Tibial nerve (tissue), 4 donors: ENCODE data around the gene LRRC75A. TPM values are rescaled to one million over a fixed set of nuclear protein-coding genes. Genes with fewer than 3 reads are reported as not detected.

Source experiments
- DNase-seq, 2 donors: peaks; one replicate each; pipeline ENCODE4 v3.0.0-alpha.2; 2019; ENCODE audit warnings: low spot score in 2 of 2
- H3K27ac ChIP-seq, 4 donors: fragments of 200-600 bp; sonication (generic) in 3 of 4; one replicate each; pipeline ENCODE4 v1.5.1; 2017 to 2019; ENCODE audit warnings: mild to moderate bottlenecking in 1 of 4
- H3K27me3 ChIP-seq, 2 donors: fragments of 200-600 bp; sonication (generic) in 1 of 2; one replicate each; pipeline versions ENCODE4 v1.5.1 to v1.6.0; 2017 to 2019
- H3K36me3 ChIP-seq, 3 donors: fragments of 200-600 bp; sonication (generic); one replicate each; pipeline ENCODE4 v1.5.1; 2018 to 2019
- H3K4me1 ChIP-seq, 4 donors: fragments of 200-600 bp; sonication (generic) in 3 of 4; one replicate each; pipeline ENCODE4 v1.5.1; 2017 to 2019
- H3K4me3 ChIP-seq, 4 donors: fragments of 200-600 bp; sonication (generic) in 3 of 4; one replicate each; pipeline ENCODE4 v1.5.1; 2017 to 2019; ENCODE audit warnings: mild to moderate bottlenecking in 1 of 4, moderate library complexity in 1 of 4
- H3K9me3 ChIP-seq, 4 donors: fragments of 200-600 bp; sonication (generic) in 3 of 4; one replicate each; pipeline ENCODE4 v1.5.1; 2017 to 2019
- EP300 ChIP-seq, 2 donors: sonication (generic); formaldehyde crosslinking; IDR thresholded peaks; one replicate each; pipeline ENCODE4 v1.6.1; 2017; ENCODE audit warnings: antibody characterized with exemption in 2 of 2, mild to moderate bottlenecking in 1 of 2
- POLR2A ChIP-seq, 2 donors: fragments of 450-650 bp; IDR thresholded peaks; one replicate each; pipeline ENCODE4 v1.6.1; 2017; ENCODE audit warnings: antibody characterized with exemption in 2 of 2, mild to moderate bottlenecking in 2 of 2, moderate library complexity in 2 of 2
- WGBS, 2 donors: methylation state at CpG; one replicate each; pipeline ENCODE4 v1.1.5; 2018; 5-methylcytosine and 5-hydroxymethylcytosine counted together
- total RNA-seq, 4 donors: library from RNA; depleted of rRNA; stranded (reverse); fragments of >200 nt; gene quantifications; one replicate each; pipeline ENCODE4 v1.1.0, GENCODE V29; 2016
- TF ChIP-seq, protein P1 (sequence below), 5 experiments: fragments of 200-600 bp in 3 of 5; fragments of 450-650 bp in 2 of 5; sonication (generic) in 3 of 5; IDR thresholded peaks; one replicate each; pipeline ENCODE4 v1.5.1; 2016 to 2019; ENCODE audit warnings: antibody characterized with exemption in 5 of 5, mild to moderate bottlenecking in 3 of 5, moderate library complexity in 2 of 5

Gene LRRC75A
- total RNA-seq, 4 donors from 2014 or later: 2.9 to 10.3 (median 5.4) TPM

DNA sequence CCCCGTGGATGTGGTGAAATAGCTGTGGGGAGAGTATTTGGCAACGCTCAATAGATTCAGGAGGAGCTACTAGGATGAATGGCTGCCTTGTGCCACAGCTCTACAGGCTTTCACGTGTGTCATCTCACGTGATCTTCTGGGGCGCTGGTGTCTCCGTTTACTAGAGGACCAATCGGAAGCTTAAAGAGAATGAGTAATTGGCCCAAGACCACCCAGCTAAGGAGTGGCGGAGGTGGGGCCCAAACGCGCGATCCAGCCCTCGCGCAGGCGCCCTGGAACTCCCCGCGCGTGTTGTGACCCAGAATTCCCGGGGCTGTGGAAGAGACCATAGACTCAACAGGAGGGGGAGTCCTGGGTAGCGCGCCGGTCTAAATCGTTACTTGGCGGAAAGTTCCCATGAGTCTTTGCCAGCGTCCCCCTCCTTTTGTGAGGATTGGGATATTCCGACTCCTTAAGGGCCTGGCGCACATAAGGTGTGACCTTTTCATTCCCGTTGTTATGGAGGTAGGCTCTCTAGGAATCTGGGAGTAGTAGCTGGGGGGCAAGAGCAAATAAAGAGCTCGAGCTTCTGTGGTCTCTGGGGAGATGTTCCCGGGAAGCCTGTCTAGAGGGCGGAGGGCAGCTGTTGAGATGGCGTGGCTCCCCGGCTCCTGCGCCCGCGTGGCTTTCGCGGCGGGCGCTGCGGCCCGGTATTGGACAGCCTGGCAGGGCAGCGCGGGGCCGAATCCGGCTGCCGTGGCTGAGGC is 53.3 kb downstream of the LRRC75A start:
- no peaks in the 10 kb centered on the region for H3K27me3 ChIP-seq
- H3K27ac ChIP-seq: peak overlapping the region; percentile 47 to 90 (median 84)
- peak; percentile 90 to 93 for DNase-seq
- H3K36me3 ChIP-seq: peaks cover 0 to 30% (median 7%) of the 10 kb centered on the region in 3 donors
- H3K9me3 ChIP-seq: no peaks in the 10 kb centered on the region
- peaks cover 0 to 50% (median 18%) of the 10 kb centered on the region in 4 donors for H3K4me1 ChIP-seq
- 0% methylated on average over 44 to 46 of the region's 46 CpGs for WGBS, 2 donors
- TF ChIP-seq POLR2A (IDR thresholded peaks at IDR 0.05) (peak; percentile 38 to 69), EP300 (IDR thresholded peaks at IDR 0.05) (peak; percentile 84 to 95)
- TF ChIP-seq, protein P1, sequence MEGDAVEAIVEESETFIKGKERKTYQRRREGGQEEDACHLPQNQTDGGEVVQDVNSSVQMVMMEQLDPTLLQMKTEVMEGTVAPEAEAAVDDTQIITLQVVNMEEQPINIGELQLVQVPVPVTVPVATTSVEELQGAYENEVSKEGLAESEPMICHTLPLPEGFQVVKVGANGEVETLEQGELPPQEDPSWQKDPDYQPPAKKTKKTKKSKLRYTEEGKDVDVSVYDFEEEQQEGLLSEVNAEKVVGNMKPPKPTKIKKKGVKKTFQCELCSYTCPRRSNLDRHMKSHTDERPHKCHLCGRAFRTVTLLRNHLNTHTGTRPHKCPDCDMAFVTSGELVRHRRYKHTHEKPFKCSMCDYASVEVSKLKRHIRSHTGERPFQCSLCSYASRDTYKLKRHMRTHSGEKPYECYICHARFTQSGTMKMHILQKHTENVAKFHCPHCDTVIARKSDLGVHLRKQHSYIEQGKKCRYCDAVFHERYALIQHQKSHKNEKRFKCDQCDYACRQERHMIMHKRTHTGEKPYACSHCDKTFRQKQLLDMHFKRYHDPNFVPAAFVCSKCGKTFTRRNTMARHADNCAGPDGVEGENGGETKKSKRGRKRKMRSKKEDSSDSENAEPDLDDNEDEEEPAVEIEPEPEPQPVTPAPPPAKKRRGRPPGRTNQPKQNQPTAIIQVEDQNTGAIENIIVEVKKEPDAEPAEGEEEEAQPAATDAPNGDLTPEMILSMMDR (IDR thresholded peaks at IDR 0.05): peak in 2 of 5 experiments; percentile 37 to 61
- H3K4me3 ChIP-seq: peak overlapping the region; percentile 66 to 99 (median 80)

DNA sequence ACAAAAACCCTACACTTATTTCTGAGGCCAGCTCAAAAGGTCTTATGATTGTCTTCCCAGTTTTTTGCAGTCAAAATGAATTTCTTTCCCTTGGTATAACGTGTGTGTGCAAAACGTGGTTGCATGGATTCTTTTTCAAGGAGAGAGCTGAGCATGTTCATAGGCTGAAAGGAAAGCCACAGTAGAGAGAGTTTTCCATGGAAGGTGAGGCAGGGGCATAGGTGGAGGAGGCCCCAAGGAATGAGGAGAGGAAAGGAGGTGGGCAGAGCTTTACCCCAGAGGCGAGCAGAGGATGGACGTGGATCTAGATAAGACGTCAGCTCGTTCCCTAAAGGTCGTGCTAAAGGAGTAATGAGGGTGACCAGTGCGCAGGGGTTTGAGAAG is 53.8 kb downstream of the LRRC75A start:
- no peak for DNase-seq
- WGBS, 2 donors: 10 to 12% methylated on average over 8 of the region's 8 CpGs
- H3K27ac ChIP-seq: peak overlapping the region; percentile 41 to 90 (median 82)
- TF ChIP-seq, protein P1 (IDR thresholded peaks at IDR 0.05): no peak
- TF ChIP-seq POLR2A (IDR thresholded peaks at IDR 0.05) (peak in 1 of 2 donors; percentile 35), EP300 (IDR thresholded peaks at IDR 0.05) (no peak)
- H3K36me3 ChIP-seq: peaks cover 0 to 24% (median 4%) of the 10 kb centered on the region in 3 donors
- no peaks in the 10 kb centered on the region for H3K27me3 ChIP-seq
- H3K4me1 ChIP-seq: peaks cover 0 to 44% (median 18%) of the 10 kb centered on the region in 4 donors
- no peaks in the 10 kb centered on the region for H3K9me3 ChIP-seq
- H3K4me3 ChIP-seq: peak overlapping the region; percentile 1 to 82 (median 40)

DNA sequence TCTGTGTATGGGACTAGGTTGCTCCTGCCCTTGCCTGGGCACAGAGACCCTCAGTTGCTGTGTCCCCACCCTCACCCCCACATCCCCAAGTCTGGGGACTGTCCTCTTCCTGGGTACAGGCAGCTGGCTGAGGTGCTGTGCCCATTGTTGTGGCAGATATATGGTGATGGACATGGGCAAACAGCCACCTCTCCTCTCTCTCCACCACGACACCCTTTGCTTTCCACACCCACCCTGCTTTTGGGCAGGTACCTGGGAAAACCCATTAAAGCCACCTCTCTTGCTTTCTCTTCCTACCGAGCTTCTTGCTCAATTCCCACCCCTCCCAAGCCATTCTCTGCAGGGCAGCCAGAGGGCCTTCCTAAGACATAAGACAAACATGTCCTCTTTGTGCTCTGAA is 54.9 kb downstream of the LRRC75A start:
- TF ChIP-seq, protein P1 (IDR thresholded peaks at IDR 0.05): no peak
- TF ChIP-seq POLR2A (IDR thresholded peaks at IDR 0.05) (no peak), EP300 (IDR thresholded peaks at IDR 0.05) (no peak)
- peaks cover 0 to 33% (median 16%) of the 10 kb centered on the region in 4 donors for H3K4me1 ChIP-seq
- H3K27ac ChIP-seq: no peak overlapping the region
- WGBS, 2 donors: 55 to 61% methylated on average over 2 of the region's 2 CpGs
- H3K4me3 ChIP-seq: no peak overlapping the region
- no peaks in the 10 kb centered on the region for H3K9me3 ChIP-seq
- no peaks in the 10 kb centered on the region for H3K27me3 ChIP-seq
- peaks cover 0 to 13% (median 2%) of the 10 kb centered on the region in 3 donors for H3K36me3 ChIP-seq
- DNase-seq: no peak

DNA sequence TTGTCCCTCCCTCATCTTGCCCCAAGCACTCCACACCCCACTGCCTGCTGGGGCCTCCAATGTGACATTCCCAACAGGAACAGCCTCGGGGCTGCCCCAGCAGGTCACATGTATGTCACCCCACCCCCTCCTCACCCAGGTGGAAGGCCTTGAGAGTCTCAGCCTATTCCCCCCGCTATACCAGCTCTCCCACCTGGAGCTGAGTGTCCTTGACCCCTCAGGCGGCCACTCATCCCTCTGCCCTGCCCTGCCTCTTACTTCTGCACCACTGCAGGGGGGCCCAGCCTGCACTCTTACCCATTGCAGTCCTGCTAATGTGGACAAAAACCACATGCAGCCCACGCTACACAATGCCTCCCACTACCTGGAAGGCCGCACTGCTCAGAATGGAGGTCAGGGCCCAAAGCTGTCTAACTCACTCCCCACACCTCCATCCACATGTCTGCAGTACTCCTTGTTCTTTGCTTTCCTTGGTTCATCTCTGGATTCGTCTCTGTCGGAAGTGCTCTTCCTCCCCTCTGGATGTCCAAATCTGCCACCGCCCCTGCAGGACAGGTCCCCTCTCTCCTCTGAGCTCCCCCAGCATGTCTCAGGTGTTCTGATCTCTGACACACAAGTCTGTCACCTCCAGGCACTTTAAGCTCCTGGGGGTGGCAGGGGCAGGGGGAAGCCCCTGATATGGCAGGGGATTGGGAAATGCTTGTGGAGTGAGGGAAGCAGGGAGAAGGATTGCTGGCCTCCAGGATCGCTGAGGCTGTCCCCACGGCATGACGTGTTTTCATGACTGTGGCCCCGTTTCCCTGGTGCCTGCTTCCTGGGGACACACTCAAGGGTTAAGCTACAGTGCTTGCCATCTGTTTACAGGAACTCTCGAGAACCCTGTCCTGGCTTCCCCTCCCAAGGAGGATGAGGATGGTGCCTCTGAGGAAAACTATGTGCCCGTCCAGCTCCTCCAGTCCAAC is 55.8 kb downstream of the LRRC75A start:
- H3K36me3 ChIP-seq: peaks cover 0 to 5% (median 0%) of the 10 kb centered on the region in 3 donors
- no peak for DNase-seq
- peaks cover 0 to 24% (median 15%) of the 10 kb centered on the region in 4 donors for H3K4me1 ChIP-seq
- no peaks in the 10 kb centered on the region for H3K27me3 ChIP-seq
- WGBS, 2 donors: 69 to 70% methylated on average over 12 to 13 of the region's 14 CpGs
- TF ChIP-seq POLR2A (IDR thresholded peaks at IDR 0.05): no peak
- TF ChIP-seq EP300 (IDR thresholded peaks at IDR 0.05): no peak
- TF ChIP-seq, protein P1 (IDR thresholded peaks at IDR 0.05): no peak
- H3K9me3 ChIP-seq: no peaks in the 10 kb centered on the region
- no peak overlapping the region for H3K27ac ChIP-seq
- no peak overlapping the region for H3K4me3 ChIP-seq
